COLO829 (cell line): Measurements from ENCODE around the gene SPATA16.
"Not testable (repeated sequence)": the region's sequence is repeated elsewhere in the genome, so short reads cannot be mapped to it uniquely, and the experiment has no call there.

ENCODE experiments used
- DNase-seq: peaks from one replicate; pipeline ENCODE4 v3.0.0; 2012; ENCODE audit warnings: low spot score

The SPATA16 gene

GRCh38 chr3:172939651-172940293, 201.3 kb downstream of the SPATA16 start:
- DNase-seq: no peak

DNA sequence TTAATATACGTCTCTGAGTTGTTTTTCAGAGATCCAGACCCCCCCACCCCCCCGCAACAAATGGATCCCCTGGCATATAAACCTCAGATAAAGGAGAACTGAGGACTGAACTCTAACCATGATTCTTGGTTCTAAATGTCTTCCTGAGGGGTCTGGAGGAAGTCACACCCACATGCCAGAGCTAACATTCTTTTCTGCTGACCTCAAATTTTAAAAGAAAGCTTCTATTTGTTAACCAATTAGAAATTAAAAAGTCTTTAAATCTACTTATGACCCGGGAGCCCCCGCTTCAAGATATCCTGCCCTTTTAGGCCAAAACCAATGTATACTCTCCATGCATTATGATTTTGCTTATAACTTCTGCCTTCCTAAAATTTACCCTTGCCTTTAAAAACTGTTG, 202.2 kb downstream of the SPATA16 start:
- no peak for DNase-seq

- DNase-seq: no peak
Observed at GRCh38 chr3:172931746-172932285, 209.2 kb downstream of the SPATA16 start.

DNA sequence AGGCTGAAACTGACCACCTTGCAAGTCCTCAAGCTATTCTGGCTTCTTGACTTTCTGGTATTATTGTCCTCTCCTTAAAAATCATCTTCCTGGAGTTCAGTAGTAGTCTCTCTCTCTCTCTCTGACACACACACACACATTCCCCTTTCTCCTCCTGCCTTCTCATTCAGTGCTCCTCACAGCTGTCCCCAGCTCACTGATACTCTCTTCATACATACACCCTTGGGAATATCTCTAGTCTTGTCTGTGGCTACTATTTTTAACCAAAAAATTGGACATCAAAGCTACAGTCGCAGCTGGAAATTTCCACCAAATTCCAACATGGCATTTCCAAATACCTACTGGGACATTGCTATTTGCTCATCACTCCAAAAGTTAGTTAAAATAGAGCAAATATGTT, 211.6 kb downstream of the SPATA16 start:
- DNase-seq: no peak

DNA sequence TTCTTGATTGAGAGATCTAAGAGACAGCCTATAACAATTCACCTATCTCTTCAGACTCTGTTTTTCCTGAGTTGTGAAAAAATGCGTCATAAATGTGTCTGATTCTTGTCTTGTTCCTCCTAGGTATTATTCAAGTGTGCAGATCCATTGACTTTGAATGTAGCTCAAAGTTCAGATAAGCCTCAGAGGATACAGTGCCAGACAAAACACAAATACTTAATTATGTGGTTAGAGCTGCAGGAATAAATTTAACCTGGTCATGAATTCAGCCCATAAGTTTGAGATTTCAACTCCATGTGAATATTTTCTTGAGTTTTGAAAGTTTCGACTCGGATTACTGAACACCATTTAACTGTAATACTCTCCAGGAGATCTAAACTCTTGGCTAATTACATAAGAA, 216.5 kb downstream of the SPATA16 start:
- DNase-seq: no peak

GRCh38 chr3:172919297-172919683, 221.7 kb downstream of the SPATA16 start:
- no peak for DNase-seq

GRCh38 chr3:172918568-172919296, 222.3 kb downstream of the SPATA16 start:
- no peak for DNase-seq

GRCh38 chr3:172918165-172918564, 222.9 kb downstream of the SPATA16 start:
- DNase-seq: peak; percentile 85

DNA sequence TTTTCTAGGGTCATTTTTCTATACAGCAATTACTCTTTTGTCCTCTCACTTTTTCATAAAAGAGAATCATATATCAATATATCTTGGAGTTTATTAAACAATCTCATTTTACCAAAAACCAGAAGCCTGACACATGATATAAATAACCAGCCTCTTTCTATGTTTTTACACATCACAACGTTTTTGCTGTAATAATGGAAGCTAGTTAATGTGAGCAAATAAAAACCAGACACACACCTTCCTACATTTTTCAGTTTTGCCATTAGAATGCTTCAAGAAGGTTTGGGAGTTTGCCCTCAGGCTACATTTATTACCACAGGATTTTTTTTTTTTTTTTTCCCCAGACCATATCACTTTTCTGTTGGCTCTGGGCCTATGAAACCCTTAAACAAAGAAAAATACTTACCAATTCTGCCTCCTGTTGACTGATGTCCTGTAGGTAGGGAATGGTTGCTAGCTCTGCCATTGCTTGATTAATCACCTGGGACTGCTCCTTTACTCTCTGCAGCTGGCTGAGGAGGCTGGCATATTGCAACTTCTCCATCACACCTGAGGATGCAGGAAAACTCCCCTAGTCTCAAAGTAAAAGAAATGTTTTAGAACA, 225.0 kb downstream of the SPATA16 start:
- DNase-seq: no peak

DNA sequence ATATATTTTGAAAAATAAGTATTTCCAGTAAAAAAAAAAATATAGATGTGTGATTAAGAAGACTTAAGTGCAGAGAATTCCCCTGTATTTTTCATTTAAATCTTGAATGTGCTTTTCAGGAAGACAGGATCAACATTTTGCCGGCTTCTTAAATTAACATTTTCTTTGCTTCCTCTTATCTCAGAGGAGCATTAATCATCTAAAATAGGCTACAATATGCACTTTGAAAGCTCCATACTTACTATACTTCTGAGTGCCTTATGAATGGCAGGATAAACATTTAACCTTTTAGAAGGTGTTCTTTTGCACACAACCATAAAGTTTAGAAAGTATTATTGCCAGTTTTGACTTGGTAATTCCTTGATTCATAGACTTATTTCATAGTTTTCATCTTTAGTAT, 226.2 kb downstream of the SPATA16 start:
- no peak for DNase-seq

DNA sequence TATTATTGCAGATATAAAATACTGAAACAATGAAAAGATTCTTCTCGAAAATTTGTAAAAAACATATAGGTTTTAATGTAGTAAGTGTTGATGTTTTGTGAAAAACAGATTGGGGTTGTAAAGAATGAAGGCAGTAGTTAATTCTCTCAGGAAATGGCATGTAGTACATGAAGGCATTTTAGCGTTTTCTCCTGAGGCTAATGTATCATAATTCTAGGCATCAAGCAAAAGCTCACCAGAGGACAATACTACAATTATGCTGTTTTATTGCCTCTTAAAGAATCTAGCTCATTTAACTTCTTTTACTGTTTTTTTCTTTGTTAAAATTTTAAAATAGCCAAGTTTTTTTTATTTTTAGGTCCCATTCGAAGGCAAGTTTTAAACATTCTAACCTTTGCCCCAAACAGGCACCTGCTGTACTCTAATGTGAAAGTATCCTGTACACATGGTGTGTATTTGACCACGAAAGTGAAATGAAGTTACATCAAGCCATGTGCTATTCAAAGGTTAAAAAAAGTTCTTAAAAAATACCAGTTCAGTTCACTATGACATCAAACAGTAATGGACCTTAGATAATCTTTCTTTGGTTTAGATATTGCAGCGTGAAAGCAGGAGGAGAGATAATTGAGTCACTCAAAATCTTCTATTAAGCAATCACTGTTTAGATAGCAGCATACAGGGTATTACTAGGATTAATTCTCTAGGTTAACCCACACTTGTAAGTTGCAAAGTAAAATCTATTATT, 227.0 kb downstream of the SPATA16 start:
- DNase-seq: peak; percentile 66

- DNase-seq: no peak
Observed at GRCh38 chr3:172911142-172911541, 229.9 kb downstream of the SPATA16 start.

- no peak for DNase-seq
Observed at GRCh38 chr3:172908771-172909270, 232.2 kb downstream of the SPATA16 start.

DNA sequence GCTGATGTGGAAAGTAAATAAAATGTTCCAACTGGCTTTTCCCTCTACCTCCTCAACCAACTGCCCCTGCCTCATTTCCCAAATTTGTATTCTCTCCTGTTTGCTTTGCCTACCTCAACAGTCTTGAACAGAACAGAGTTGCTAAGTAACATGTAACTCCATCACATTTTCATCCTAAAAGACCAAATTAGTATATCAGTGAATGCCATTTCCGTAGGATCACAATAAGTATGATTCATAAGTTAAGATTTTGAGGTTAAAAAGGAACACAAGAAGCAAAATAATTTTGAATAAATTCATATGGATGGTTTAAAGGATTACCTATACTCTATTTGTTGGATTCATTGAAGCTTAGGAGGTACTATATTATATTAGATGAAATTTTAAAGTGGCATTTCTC, 235.6 kb downstream of the SPATA16 start:
- no peak for DNase-seq

- no peak for DNase-seq
Observed at GRCh38 chr3:172904711-172905373, 236.2 kb downstream of the SPATA16 start.

GRCh38 chr3:172903642-172904320, 237.3 kb downstream of the SPATA16 start:
- DNase-seq: no peak

DNA sequence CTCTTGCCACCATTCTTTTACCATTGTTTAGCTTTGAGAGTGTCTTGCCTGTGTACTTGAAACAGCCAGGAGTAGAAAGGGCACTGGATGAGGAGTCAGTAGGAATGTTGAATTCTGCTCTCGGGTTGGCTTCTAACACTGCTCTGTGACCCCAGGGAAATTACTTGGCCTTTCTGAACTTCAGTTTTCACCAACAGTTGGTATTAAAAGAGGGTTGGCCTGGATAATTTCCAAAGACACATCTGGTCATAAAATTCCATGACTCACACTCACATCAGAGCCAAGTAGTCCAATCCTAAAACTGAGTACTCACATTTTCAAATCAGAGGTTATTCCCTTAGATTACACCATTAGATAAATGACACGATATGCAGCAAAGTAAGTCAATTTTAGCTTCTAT, 248.9 kb downstream of the SPATA16 start:
- DNase-seq: no peak

GRCh38 chr3:172885704-172886103, 255.3 kb downstream of the SPATA16 start:
- DNase-seq: peak; percentile 42

- DNase-seq: no peak
Observed at GRCh38 chr3:172882563-172882962, 258.5 kb downstream of the SPATA16 start.

DNA sequence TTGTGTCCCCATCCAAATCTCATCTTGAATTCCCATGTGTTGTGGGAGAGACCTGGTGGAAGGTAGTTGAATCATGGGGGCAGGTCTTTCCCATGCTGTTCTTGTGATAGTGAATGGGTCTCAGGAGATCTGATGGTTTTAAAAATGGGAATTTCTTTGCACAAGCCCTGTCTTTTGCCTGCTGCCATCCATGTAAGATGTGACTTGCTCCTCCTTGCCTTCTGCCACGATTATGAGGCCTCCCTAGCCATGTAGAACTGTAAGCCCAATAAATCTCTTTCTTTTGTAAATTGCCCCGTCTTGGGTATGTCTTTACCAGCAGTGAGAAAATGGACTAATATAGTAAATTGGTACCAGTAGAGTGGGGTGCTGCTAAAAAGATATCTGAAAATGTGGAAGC, 261.7 kb downstream of the SPATA16 start:
- DNase-seq: not testable (repeated sequence)

DNA sequence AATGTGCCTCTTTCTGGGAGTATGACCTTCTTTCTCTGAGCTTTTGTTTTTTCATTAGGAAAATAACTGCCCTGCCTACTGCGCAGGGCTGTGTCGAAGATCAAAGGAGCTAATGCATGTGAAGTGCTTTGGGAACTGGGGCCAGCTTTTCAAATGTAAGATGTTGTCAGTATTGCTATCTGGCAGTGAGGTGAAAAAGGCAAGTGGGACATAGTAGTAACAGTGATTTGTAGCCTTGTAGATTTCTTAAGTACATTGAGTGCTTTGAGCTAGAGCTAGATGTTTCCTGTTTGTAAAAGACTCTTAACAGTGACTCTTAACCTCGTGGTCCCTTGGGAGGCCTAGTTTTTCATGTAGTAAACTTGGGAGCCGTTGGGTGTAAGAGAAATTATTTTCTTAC, 264.0 kb downstream of the SPATA16 start:
- peak; percentile 16 for DNase-seq
